Neural crest cell (in vitro differentiated cells): ENCODE results near the gene KLHDC3. TPM values are rescaled to one million over a fixed set of nuclear protein-coding genes. Genes with fewer than 3 reads are reported as not detected.

ENCODE experiments used
- DNase-seq: peaks from one replicate; pipeline ENCODE4 v3.0.0; 2021; ENCODE audit warnings: low read depth, mixed read lengths, low spot score
- H3K27ac Mint-ChIP-seq: one replicate; pipeline ENCODE4 v1.8.0; 2021; ENCODE audit warnings: mild to moderate bottlenecking, mixed read lengths; ENCODE audit not compliant: unreplicated experiment
- H3K27me3 Mint-ChIP-seq: 2 replicates; pipeline ENCODE4 v1.8.0; 2021; ENCODE audit warnings: low read depth, mild to moderate bottlenecking, mixed read lengths
- H3K36me3 Mint-ChIP-seq: 2 replicates; pipeline ENCODE4 v1.8.0; 2021; ENCODE audit warnings: low read depth, mild to moderate bottlenecking, mixed read lengths
- H3K4me1 Mint-ChIP-seq: 2 replicates; pipeline ENCODE4 v1.8.0; 2021; ENCODE audit warnings: mixed read lengths
- H3K4me3 Mint-ChIP-seq: one replicate; pipeline ENCODE4 v1.8.0; 2021; ENCODE audit warnings: mild to moderate bottlenecking, mixed read lengths
- H3K9me3 Mint-ChIP-seq: 2 replicates; pipeline ENCODE4 v1.8.0; 2021; ENCODE audit warnings: mixed read lengths
- CTCF ChIP-seq: fragments of 200-600 bp; sonication (generic); conservative IDR thresholded peaks from 2 replicates; pipeline ENCODE4 v1.5.0; 2021; ENCODE audit warnings: antibody characterized with exemption, mild to moderate bottlenecking
- total RNA-seq: library from RNA; stranded (reverse); gene quantifications from 2 replicates; pipeline ENCODE4 v1.2.1, GENCODE V29; 2021

Gene KLHDC3
- total RNA-seq, 1 donor from 2014 or later, result 109 TPM

- TF ChIP-seq CTCF, result no peak
- Mint-ChIP-seq H3K4me3 (no peak overlapping the region), H3K9me3 (no peaks in the 10 kb centered on the region), H3K4me1 (peaks cover 4% of the 10 kb centered on the region), H3K36me3 (peaks cover 22% of the 10 kb centered on the region), H3K27me3 (no peaks in the 10 kb centered on the region), H3K27ac (no peak overlapping the region)
- no peak for DNase-seq
Measured at GRCh38 chr6:43032326-43032725, 18.3 kb downstream of the KLHDC3 start.

GRCh38 chr6:43033496-43034189 lies 19.6 kb downstream of the KLHDC3 start:
- Mint-ChIP-seq H3K4me1 (no peaks in the 10 kb centered on the region), H3K9me3 (no peaks in the 10 kb centered on the region), H3K27ac (no peak overlapping the region), H3K36me3 (peaks cover 21% of the 10 kb centered on the region), H3K4me3 (peak overlapping the region; percentile 1), H3K27me3 (no peaks in the 10 kb centered on the region)
- no peak for TF ChIP-seq CTCF
- DNase-seq, result no peak

GRCh38 chr6:43034190-43034525 lies 20.1 kb downstream of the KLHDC3 start:
- Mint-ChIP-seq H3K36me3 (peaks cover 23% of the 10 kb centered on the region), H3K4me3 (no peak overlapping the region), H3K27ac (no peak overlapping the region), H3K9me3 (no peaks in the 10 kb centered on the region), H3K4me1 (no peaks in the 10 kb centered on the region), H3K27me3 (no peaks in the 10 kb centered on the region)
- no peak for TF ChIP-seq CTCF
- no peak for DNase-seq

- no peak for DNase-seq
- no peaks in the 10 kb centered on the region for H3K9me3 Mint-ChIP-seq
- TF ChIP-seq CTCF, result no peak
- H3K27ac Mint-ChIP-seq, result no peak overlapping the region
- H3K36me3 Mint-ChIP-seq, result peaks cover 16% of the 10 kb centered on the region
- no peaks in the 10 kb centered on the region for H3K27me3 Mint-ChIP-seq
- H3K4me3 Mint-ChIP-seq, result no peak overlapping the region
- no peaks in the 10 kb centered on the region for H3K4me1 Mint-ChIP-seq
Measured at GRCh38 chr6:43035495-43036194, 21.6 kb downstream of the KLHDC3 start.

- H3K36me3 Mint-ChIP-seq, result peaks cover 16% of the 10 kb centered on the region
- no peaks in the 10 kb centered on the region for H3K4me1 Mint-ChIP-seq
- DNase-seq, result no peak
- H3K4me3 Mint-ChIP-seq, result no peak overlapping the region
- no peak for TF ChIP-seq CTCF
- no peak overlapping the region for H3K27ac Mint-ChIP-seq
- no peaks in the 10 kb centered on the region for H3K9me3 Mint-ChIP-seq
- no peaks in the 10 kb centered on the region for H3K27me3 Mint-ChIP-seq
Measured at GRCh38 chr6:43036712-43037111, 22.7 kb downstream of the KLHDC3 start.
